Hepatocyte (in vitro differentiated cells): Measurements from ENCODE around the gene TEX14.

Experiments used
- EZH2 ChIP-seq: fragments of 200-600 bp; sonication (generic); IDR thresholded peaks from 2 replicates; pipeline ENCODE4 v1.6.1; 2016; ENCODE audit warnings: antibody characterized with exemption, mild to moderate bottlenecking, borderline replicate concordance
- EZH2phosphoT487 ChIP-seq: fragments of 200-600 bp; sonication (generic); IDR thresholded peaks from one replicate; pipeline ENCODE4 v1.6.1; 2018; ENCODE audit warnings: antibody characterized with exemption, mild to moderate bottlenecking, low read depth, moderate library complexity; ENCODE audit not compliant: unreplicated experiment, severe bottlenecking
- TF ChIP-seq, protein P1 (sequence below): fragments of 200-600 bp; sonication (generic); IDR thresholded peaks from 2 replicates; pipeline ENCODE4 v1.5.1; 2016; ENCODE audit warnings: antibody characterized with exemption, mild to moderate bottlenecking; ENCODE audit not compliant: poor library complexity

GRCh38 chr17:58722274-58722673 lies 30.4 kb upstream of the TEX14 start:
- TF ChIP-seq, protein P1, sequence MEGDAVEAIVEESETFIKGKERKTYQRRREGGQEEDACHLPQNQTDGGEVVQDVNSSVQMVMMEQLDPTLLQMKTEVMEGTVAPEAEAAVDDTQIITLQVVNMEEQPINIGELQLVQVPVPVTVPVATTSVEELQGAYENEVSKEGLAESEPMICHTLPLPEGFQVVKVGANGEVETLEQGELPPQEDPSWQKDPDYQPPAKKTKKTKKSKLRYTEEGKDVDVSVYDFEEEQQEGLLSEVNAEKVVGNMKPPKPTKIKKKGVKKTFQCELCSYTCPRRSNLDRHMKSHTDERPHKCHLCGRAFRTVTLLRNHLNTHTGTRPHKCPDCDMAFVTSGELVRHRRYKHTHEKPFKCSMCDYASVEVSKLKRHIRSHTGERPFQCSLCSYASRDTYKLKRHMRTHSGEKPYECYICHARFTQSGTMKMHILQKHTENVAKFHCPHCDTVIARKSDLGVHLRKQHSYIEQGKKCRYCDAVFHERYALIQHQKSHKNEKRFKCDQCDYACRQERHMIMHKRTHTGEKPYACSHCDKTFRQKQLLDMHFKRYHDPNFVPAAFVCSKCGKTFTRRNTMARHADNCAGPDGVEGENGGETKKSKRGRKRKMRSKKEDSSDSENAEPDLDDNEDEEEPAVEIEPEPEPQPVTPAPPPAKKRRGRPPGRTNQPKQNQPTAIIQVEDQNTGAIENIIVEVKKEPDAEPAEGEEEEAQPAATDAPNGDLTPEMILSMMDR, result no peak
- no peak for TF ChIP-seq EZH2
- TF ChIP-seq EZH2phosphoT487, result no peak
